A549 (cell line): ENCODE results near the gene ZNF296. TPM values are rescaled to one million over a fixed set of nuclear protein-coding genes. Genes with fewer than 3 reads are reported as not detected.

ENCODE experiments used
- ATAC-seq, 2 experiments: fragments of 200-7000 bp in 1 of 2; fragments of >200 bp in 1 of 2; cut with Nextera tagmentation in 1 of 2; cut with Tn5 transposase in 1 of 2; 3 replicates each; pipeline versions ENCODE4 v1.8.0 to v1.9.1; 2018 to 2020; ENCODE audit warnings: mild to moderate bottlenecking in 1 of 2, moderate library complexity in 1 of 2
- CTCF ChIA-PET: fragments of 300-600 bp; sonication (Branson Sonifier 250); formaldehyde crosslinking; extraction: SDS; loops from one replicate; lab custom pipeline; 2021; ENCODE audit warnings: antibody characterized with exemption, inconsistent platforms; lab: Yijun Ruan, JAX
- POLR2A ChIA-PET: fragments of 350-600 bp; formaldehyde crosslinking; extraction: SDS; loops from one replicate; lab custom pipeline; 2021; ENCODE audit warnings: antibody characterized with exemption, inconsistent platforms; lab: Yijun Ruan, JAX
- DNase-seq, 2 experiments: peaks; one replicate each; pipeline versions ENCODE4 v3.0.0 to v3.0.0-alpha.2; 2011 to 2016; ENCODE audit warnings: low read depth in 1 of 2, low spot score in 1 of 2
- FAIRE-seq: peaks from 2 replicates; lab custom pipeline; 2011; peaks lifted over from hg19 to GRCh38; lab: Jason Lieb, UNC
- H3K27ac ChIP-seq, 2 experiments: fragments of >200 bp; sonication (Bioruptor Twin); formaldehyde crosslinking; 3 replicates each; pipeline ENCODE4 v1.5.1; 2016 to 2017
- H3K4me1 ChIP-seq: fragments of >200 bp; sonication (Bioruptor Twin); formaldehyde crosslinking; 3 replicates; pipeline ENCODE4 v1.6.1; 2016
- H3K4me2 ChIP-seq: fragments of >200 bp; sonication (Bioruptor Twin); formaldehyde crosslinking; 3 replicates; pipeline ENCODE4 v1.6.1; 2016
- H3K4me3 ChIP-seq: fragments of >200 bp; sonication (Bioruptor Twin); formaldehyde crosslinking; 3 replicates; pipeline ENCODE4 v1.5.1; 2016
- H3K9me3 ChIP-seq: fragments of >200 bp; sonication (Bioruptor Twin); formaldehyde crosslinking; 3 replicates; pipeline ENCODE4 v1.6.1; 2016
- FOXS1 ChIP-seq: fragments of 250-450 bp; sonication (Bioruptor Pico); IDR thresholded peaks from 2 replicates; pipeline ENCODE4 v1.5.0; 2020; ENCODE audit warnings: mild to moderate bottlenecking, moderate library complexity
- HDAC2 ChIP-seq: fragments of 200-600 bp; sonication (generic); IDR thresholded peaks from 2 replicates; pipeline ENCODE4 v1.6.1; 2016
- MYC ChIP-seq: IDR thresholded peaks from 2 replicates; pipeline ENCODE4 v1.6.1; 2012; ENCODE audit warnings: mild to moderate bottlenecking, inconsistent platforms, low read length, improper control_type of control experiment, borderline replicate concordance
- POLR2AphosphoS2 ChIP-seq: conservative IDR thresholded peaks from 2 replicates; pipeline ENCODE4 v1.6.1; 2012; ENCODE audit warnings: low read length, improper control_type of control experiment, inconsistent platforms
- WGBS: methylation state at CpG from one replicate; pipeline ENCODE4 v1.1.6; 2017; ENCODE audit errors: missing lambda C conversion rate; 5-methylcytosine and 5-hydroxymethylcytosine counted together
- polyA plus RNA-seq, 4 experiments: library from polyadenylated mRNA; depleted of rRNA in 3 of 4; stranded (reverse); fragments of >200 nt; fragmentation: RNase III in 1 of 4; extraction: RNeasy Plus Mini Kit Qiagen cat#74134 plus additional on column Dnase treatment in 1 of 4; gene quantifications; 2 replicates in 3 of 4; 3 replicates in 1 of 4; pipeline ENCODE4 v1.2.3, GENCODE V29; 2011 to 2017
- small RNA-seq, 6 experiments: library from RNA; depleted of rRNA; stranded (forward); fragments of <200 nt; gene quantifications; one replicate each; pipeline ENCODE3, GENCODE V24; 2012

ZNF296 gene
- polyA plus RNA-seq, 2 of the 4 experiments (the other 2 are of a cell fraction) = 0.34 to 2.7 TPM

- Histone ChIP-seq H3K27ac (no peak overlapping the region), H3K9me3 (no peaks in the 10 kb centered on the region), H3K4me3 (no peak overlapping the region), H3K4me2 (no peak overlapping the region), H3K4me1 (no peaks in the 10 kb centered on the region)
- TF ChIP-seq HDAC2 = no peak
- TF ChIP-seq MYC = no peak
- TF ChIP-seq POLR2AphosphoS2 = no peak
- no peak for TF ChIP-seq FOXS1 (CRISPR knock-in tag)
- ChIA-PET POLR2A (no interaction called here), CTCF (interaction anchor here (0.6 to 2.9 kb wide), 5 partner anchors 16 to 52 kb away, joined by 3 to 14 read pairs (median 3); no protein-coding TSS in a partner anchor)
- DNase-seq (no peak), FAIRE-seq (no peak), ATAC-seq (no peak; a peak in 1 of 6 replicates)
- WGBS = 90% methylated on average over 14 of the region's 14 CpGs
Measured at GRCh38 chr19:45021971-45022370, 54.3 kb downstream of the ZNF296 start.

Small RNAs within 50 kb of the gene (small RNA-seq; reads per million reads assigned to genes)
- 0 reads per million in 6 experiments for gene RNU6-611P

Other genes with a start within 250 kb of the ZNF296 start
- 69.4 and 84.8 TPM in 2 replicates for gene NECTIN2, start 230.2 kb downstream of the ZNF296 start, polyA plus RNA-seq (2011; rRNA removed)
- 77.7 to 92.4 TPM (median 89.6 TPM) in 3 replicates for gene NECTIN2, start 230.2 kb downstream of the ZNF296 start, polyA plus RNA-seq (2017; fragmentation: RNase III; extraction: RNeasy Plus Mini Kit Qiagen cat#74134 plus additional on column Dnase treatment)
- 83.6 and 92.7 TPM in 2 replicates for gene TOMM40, start 185.2 kb downstream of the ZNF296 start, polyA plus RNA-seq (2011; rRNA removed)
- gene TOMM40, start 185.2 kb downstream of the ZNF296 start, polyA plus RNA-seq (2017; fragmentation: RNase III; extraction: RNeasy Plus Mini Kit Qiagen cat#74134 plus additional on column Dnase treatment) = 172 to 201 TPM (median 180 TPM) in 3 replicates
- 9.4 and 12.5 TPM in 2 replicates for gene APOE, start 170.7 kb downstream of the ZNF296 start, polyA plus RNA-seq (2011; rRNA removed)
- gene APOE, start 170.7 kb downstream of the ZNF296 start, polyA plus RNA-seq (2017; fragmentation: RNase III; extraction: RNeasy Plus Mini Kit Qiagen cat#74134 plus additional on column Dnase treatment) = 16.2 to 31.9 TPM (median 20.2 TPM) in 3 replicates
- gene APOC1, start 161.9 kb downstream of the ZNF296 start, polyA plus RNA-seq (2011; rRNA removed) = 82.1 and 88.7 TPM in 2 replicates
- 172 to 198 TPM (median 196 TPM) in 3 replicates for gene APOC1, start 161.9 kb downstream of the ZNF296 start, polyA plus RNA-seq (2017; fragmentation: RNase III; extraction: RNeasy Plus Mini Kit Qiagen cat#74134 plus additional on column Dnase treatment)
- not detected in 2 replicates for gene APOC4, start 134.2 kb downstream of the ZNF296 start, polyA plus RNA-seq (2011; rRNA removed)
- gene APOC4, start 134.2 kb downstream of the ZNF296 start, polyA plus RNA-seq (2017; fragmentation: RNase III; extraction: RNeasy Plus Mini Kit Qiagen cat#74134 plus additional on column Dnase treatment) = not detected in 3 replicates
- not detected in 2 replicates for gene APOC2, start 130.4 kb downstream of the ZNF296 start, polyA plus RNA-seq (2011; rRNA removed)
- gene APOC2, start 130.4 kb downstream of the ZNF296 start, polyA plus RNA-seq (2017; fragmentation: RNase III; extraction: RNeasy Plus Mini Kit Qiagen cat#74134 plus additional on column Dnase treatment) = 0.27 TPM in 1 of 3 replicates, not detected in the others
- 96.5 and 99.3 TPM in 2 replicates for gene CLPTM1, start 121.1 kb downstream of the ZNF296 start, polyA plus RNA-seq (2011; rRNA removed)
- gene CLPTM1, start 121.1 kb downstream of the ZNF296 start, polyA plus RNA-seq (2017; fragmentation: RNase III; extraction: RNeasy Plus Mini Kit Qiagen cat#74134 plus additional on column Dnase treatment) = 173 to 188 TPM (median 180 TPM) in 3 replicates
- gene RELB, start 75.0 kb downstream of the ZNF296 start, polyA plus RNA-seq (2011; rRNA removed) = 7.5 and 8.1 TPM in 2 replicates
- gene RELB, start 75.0 kb downstream of the ZNF296 start, polyA plus RNA-seq (2017; fragmentation: RNase III; extraction: RNeasy Plus Mini Kit Qiagen cat#74134 plus additional on column Dnase treatment) = 9.6 to 15.1 TPM (median 9.6 TPM) in 3 replicates
- 30.7 and 39.0 TPM in 2 replicates for gene CLASRP, start 37.4 kb downstream of the ZNF296 start, polyA plus RNA-seq (2011; rRNA removed)
- 74.8 to 93.7 TPM (median 86.4 TPM) in 3 replicates for gene CLASRP, start 37.4 kb downstream of the ZNF296 start, polyA plus RNA-seq (2017; fragmentation: RNase III; extraction: RNeasy Plus Mini Kit Qiagen cat#74134 plus additional on column Dnase treatment)
- gene GEMIN7, start 2.8 kb upstream of the ZNF296 start, polyA plus RNA-seq (2011; rRNA removed) = 42.2 and 49.2 TPM in 2 replicates
- 75.3 to 86.0 TPM (median 79.4 TPM) in 3 replicates for gene GEMIN7, start 2.8 kb upstream of the ZNF296 start, polyA plus RNA-seq (2017; fragmentation: RNase III; extraction: RNeasy Plus Mini Kit Qiagen cat#74134 plus additional on column Dnase treatment)
- gene PPP1R37, start 16.7 kb upstream of the ZNF296 start, polyA plus RNA-seq (2011; rRNA removed) = 7.6 and 9.1 TPM in 2 replicates
- gene PPP1R37, start 16.7 kb upstream of the ZNF296 start, polyA plus RNA-seq (2017; fragmentation: RNase III; extraction: RNeasy Plus Mini Kit Qiagen cat#74134 plus additional on column Dnase treatment) = 18.7 to 21.9 TPM (median 21.8 TPM) in 3 replicates
- 0.12 and 0.21 TPM in 2 replicates for gene NKPD1, start 84.5 kb upstream of the ZNF296 start, polyA plus RNA-seq (2011; rRNA removed)
- 0.10 to 0.18 TPM (median 0.15 TPM) in 3 replicates for gene NKPD1, start 84.5 kb upstream of the ZNF296 start, polyA plus RNA-seq (2017; fragmentation: RNase III; extraction: RNeasy Plus Mini Kit Qiagen cat#74134 plus additional on column Dnase treatment)
- gene TRAPPC6A, start 101.8 kb upstream of the ZNF296 start, polyA plus RNA-seq (2011; rRNA removed) = 29.8 and 30.2 TPM in 2 replicates
- gene TRAPPC6A, start 101.8 kb upstream of the ZNF296 start, polyA plus RNA-seq (2017; fragmentation: RNase III; extraction: RNeasy Plus Mini Kit Qiagen cat#74134 plus additional on column Dnase treatment) = 23.7 to 30.5 TPM (median 28.5 TPM) in 3 replicates
- 7.5 and 10.5 TPM in 2 replicates for gene BLOC1S3, start 102.3 kb upstream of the ZNF296 start, polyA plus RNA-seq (2011; rRNA removed)
- gene BLOC1S3, start 102.3 kb upstream of the ZNF296 start, polyA plus RNA-seq (2017; fragmentation: RNase III; extraction: RNeasy Plus Mini Kit Qiagen cat#74134 plus additional on column Dnase treatment) = 8.2 to 12.2 TPM (median 10.6 TPM) in 3 replicates
- 0.16 and 0.20 TPM in 2 replicates for gene EXOC3L2, start 168.9 kb upstream of the ZNF296 start, polyA plus RNA-seq (2011; rRNA removed)
- gene EXOC3L2, start 168.9 kb upstream of the ZNF296 start, polyA plus RNA-seq (2017; fragmentation: RNase III; extraction: RNeasy Plus Mini Kit Qiagen cat#74134 plus additional on column Dnase treatment) = 0.46 to 0.58 TPM (median 0.50 TPM) in 3 replicates
- 6.3 and 6.9 TPM in 2 replicates for gene MARK4, start 174.8 kb upstream of the ZNF296 start, polyA plus RNA-seq (2011; rRNA removed)
- 6.0 to 7.8 TPM (median 6.8 TPM) in 3 replicates for gene MARK4, start 174.8 kb upstream of the ZNF296 start, polyA plus RNA-seq (2017; fragmentation: RNase III; extraction: RNeasy Plus Mini Kit Qiagen cat#74134 plus additional on column Dnase treatment)
- gene CKM, start 246.4 kb upstream of the ZNF296 start, polyA plus RNA-seq (2011; rRNA removed) = not detected in 2 replicates
- not detected in 3 replicates for gene CKM, start 246.4 kb upstream of the ZNF296 start, polyA plus RNA-seq (2017; fragmentation: RNase III; extraction: RNeasy Plus Mini Kit Qiagen cat#74134 plus additional on column Dnase treatment)